ENCODE measurements around the gene STK38L.

DNA sequence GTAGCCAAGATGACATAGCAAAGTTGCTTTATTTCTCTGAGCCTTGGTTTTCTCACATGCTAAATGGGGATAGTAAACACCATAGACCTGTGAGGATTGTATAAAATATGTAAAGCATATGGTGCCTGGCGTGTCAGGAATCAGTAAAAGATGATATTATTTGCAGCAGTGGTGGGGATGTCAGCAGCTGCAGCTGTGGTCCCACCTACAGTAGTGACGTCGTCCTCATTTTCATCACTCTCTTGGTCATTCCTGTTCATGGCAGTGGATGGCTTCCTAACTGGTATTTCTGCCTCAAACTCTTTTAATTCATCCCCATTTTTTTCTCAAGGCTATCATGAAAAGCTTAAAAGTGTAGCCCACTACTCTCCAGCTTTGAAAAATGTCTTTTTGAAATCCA is 100.7 kb downstream of the STK38L start:
- TF ChIP-seq EZH2phosphoT487 (IDR thresholded peaks at IDR 0.05; ENCODE audit: insufficient read depth, low read depth), result no peak
- TF ChIP-seq EZH2 (IDR thresholded peaks at IDR 0.05; ENCODE audit: insufficient read depth, poor library complexity, severe bottlenecking), result no peak

All from GM23248 (cell line).